Measurements from ENCODE around the gene CACHD1.

The CACHD1 gene

GRCh38 chr1:64546013-64546412 lies 76.1 kb downstream of the CACHD1 start:
- no peak for DNase-seq (ENCODE audit: low read depth, low spot score)
- no CpG with 5 or more reads among the region's 2 CpGs for WGBS (ENCODE audit: insufficient coverage, insufficient read length)

GRCh38 chr1:64549464-64550239 lies 79.7 kb downstream of the CACHD1 start:
- no peaks in the 10 kb centered on the region for H3K36me3 ChIP-seq (ENCODE audit: control insufficient read depth, insufficient read depth, low read length)
- no peaks in the 10 kb centered on the region for H3K9me3 ChIP-seq (ENCODE audit: control insufficient read depth, insufficient read depth, low read length)
- no peak for DNase-seq (ENCODE audit: low read depth, low spot score)
- H3K4me3 ChIP-seq (ENCODE audit: low read length), result no peak overlapping the region
- H3K27me3 ChIP-seq (ENCODE audit: control insufficient read depth, insufficient read depth, low read length), result no peaks in the 10 kb centered on the region
- H3K4me1 ChIP-seq (ENCODE audit: control insufficient read depth, insufficient read depth, low read length), result no peaks in the 10 kb centered on the region; the same call in 1 of the 2 replicates
- H3K27ac ChIP-seq (ENCODE audit: low read length), result no peak overlapping the region
- WGBS (ENCODE audit: insufficient coverage, insufficient read length), result no CpG with 5 or more reads among the region's 6 CpGs

More at GRCh38 chr1:64546013-64546412, 76.1 kb downstream of the CACHD1 start:
- Histone ChIP-seq H3K27me3 (ENCODE audit: control insufficient read depth, insufficient read depth, low read length) (no peaks in the 10 kb centered on the region), H3K9me3 (ENCODE audit: control insufficient read depth, insufficient read depth, low read length) (no peaks in the 10 kb centered on the region), H3K27ac (ENCODE audit: low read length) (no peak overlapping the region), H3K4me1 (ENCODE audit: control insufficient read depth, insufficient read depth, low read length) (peaks cover 3% of the 10 kb centered on the region; the same call in 1 of the 2 replicates), H3K36me3 (ENCODE audit: control insufficient read depth, insufficient read depth, low read length) (no peaks in the 10 kb centered on the region), H3K4me3 (ENCODE audit: low read length) (no peak overlapping the region)

GRCh38 chr1:64550510-64550909 lies 80.6 kb downstream of the CACHD1 start:
- Histone ChIP-seq H3K27me3 (ENCODE audit: control insufficient read depth, insufficient read depth, low read length) (no peaks in the 10 kb centered on the region), H3K36me3 (ENCODE audit: control insufficient read depth, insufficient read depth, low read length) (no peaks in the 10 kb centered on the region), H3K27ac (ENCODE audit: low read length) (no peak overlapping the region), H3K9me3 (ENCODE audit: control insufficient read depth, insufficient read depth, low read length) (no peaks in the 10 kb centered on the region), H3K4me1 (ENCODE audit: control insufficient read depth, insufficient read depth, low read length) (no peaks in the 10 kb centered on the region; the same call in 1 of the 2 replicates), H3K4me3 (ENCODE audit: low read length) (no peak overlapping the region)
- WGBS (ENCODE audit: insufficient coverage, insufficient read length), result no CpG with 5 or more reads among the region's 5 CpGs
- no peak for DNase-seq (ENCODE audit: low read depth, low spot score)

- no peaks in the 10 kb centered on the region for H3K27me3 ChIP-seq (ENCODE audit: control insufficient read depth, insufficient read depth, low read length)
- no peak overlapping the region for H3K4me3 ChIP-seq (ENCODE audit: low read length)
- H3K27ac ChIP-seq (ENCODE audit: low read length), result no peak overlapping the region
- no peaks in the 10 kb centered on the region for H3K4me1 ChIP-seq (ENCODE audit: control insufficient read depth, insufficient read depth, low read length)
- no CpG with 5 or more reads among the region's 4 CpGs for WGBS (ENCODE audit: insufficient coverage, insufficient read length)
- DNase-seq (ENCODE audit: low read depth, low spot score), result no peak
- H3K9me3 ChIP-seq (ENCODE audit: control insufficient read depth, insufficient read depth, low read length), result no peaks in the 10 kb centered on the region
- H3K36me3 ChIP-seq (ENCODE audit: control insufficient read depth, insufficient read depth, low read length), result no peaks in the 10 kb centered on the region
Measured at GRCh38 chr1:64550946-64551605, 81.1 kb downstream of the CACHD1 start.

- Histone ChIP-seq H3K9me3 (ENCODE audit: control insufficient read depth, insufficient read depth, low read length) (no peaks in the 10 kb centered on the region), H3K36me3 (ENCODE audit: control insufficient read depth, insufficient read depth, low read length) (no peaks in the 10 kb centered on the region), H3K4me3 (ENCODE audit: low read length) (no peak overlapping the region), H3K27ac (ENCODE audit: low read length) (no peak overlapping the region), H3K27me3 (ENCODE audit: control insufficient read depth, insufficient read depth, low read length) (no peaks in the 10 kb centered on the region), H3K4me1 (ENCODE audit: control insufficient read depth, insufficient read depth, low read length) (no peaks in the 10 kb centered on the region)
- WGBS (ENCODE audit: insufficient coverage, insufficient read length), result no CpG with 5 or more reads among the region's 4 CpGs
- no peak for DNase-seq (ENCODE audit: low read depth, low spot score)
Measured at GRCh38 chr1:64553285-64553684, 83.4 kb downstream of the CACHD1 start.

- Histone ChIP-seq H3K9me3 (ENCODE audit: control insufficient read depth, insufficient read depth, low read length) (no peaks in the 10 kb centered on the region), H3K4me3 (ENCODE audit: low read length) (no peak overlapping the region), H3K4me1 (ENCODE audit: control insufficient read depth, insufficient read depth, low read length) (no peaks in the 10 kb centered on the region), H3K36me3 (ENCODE audit: control insufficient read depth, insufficient read depth, low read length) (no peaks in the 10 kb centered on the region; the same call in 1 of the 2 replicates), H3K27ac (ENCODE audit: low read length) (no peak overlapping the region), H3K27me3 (ENCODE audit: control insufficient read depth, insufficient read depth, low read length) (no peaks in the 10 kb centered on the region)
- no CpG with 5 or more reads among the region's 1 CpG for WGBS (ENCODE audit: insufficient coverage, insufficient read length)
- no peak for DNase-seq (ENCODE audit: low read depth, low spot score)
Measured at GRCh38 chr1:64555947-64556346, 86.0 kb downstream of the CACHD1 start.

GRCh38 chr1:64561993-64562392 lies 92.1 kb downstream of the CACHD1 start:
- Histone ChIP-seq H3K4me1 (ENCODE audit: control insufficient read depth, insufficient read depth, low read length) (no peaks in the 10 kb centered on the region; the same call in 1 of the 2 replicates), H3K27me3 (ENCODE audit: control insufficient read depth, insufficient read depth, low read length) (no peaks in the 10 kb centered on the region), H3K36me3 (ENCODE audit: control insufficient read depth, insufficient read depth, low read length) (no peaks in the 10 kb centered on the region; the same call in 1 of the 2 replicates), H3K27ac (ENCODE audit: low read length) (no peak overlapping the region), H3K4me3 (ENCODE audit: low read length) (no peak overlapping the region), H3K9me3 (ENCODE audit: control insufficient read depth, insufficient read depth, low read length) (no peaks in the 10 kb centered on the region)
- DNase-seq (ENCODE audit: low read depth, low spot score), result no peak
- no CpG with 5 or more reads among the region's 2 CpGs for WGBS (ENCODE audit: insufficient coverage, insufficient read length)

GRCh38 chr1:64563958-64564565 lies 94.1 kb downstream of the CACHD1 start:
- no peak overlapping the region for H3K27ac ChIP-seq (ENCODE audit: low read length)
- H3K36me3 ChIP-seq (ENCODE audit: control insufficient read depth, insufficient read depth, low read length), result no peaks in the 10 kb centered on the region; the same call in 1 of the 2 replicates
- no peak overlapping the region for H3K4me3 ChIP-seq (ENCODE audit: low read length)
- no peak for DNase-seq (ENCODE audit: low read depth, low spot score)
- WGBS (ENCODE audit: insufficient coverage, insufficient read length), result no CpG with 5 or more reads among the region's 5 CpGs
- no peaks in the 10 kb centered on the region for H3K9me3 ChIP-seq (ENCODE audit: control insufficient read depth, insufficient read depth, low read length)
- no peaks in the 10 kb centered on the region; the same call in 1 of the 2 replicates for H3K4me1 ChIP-seq (ENCODE audit: control insufficient read depth, insufficient read depth, low read length)
- no peaks in the 10 kb centered on the region for H3K27me3 ChIP-seq (ENCODE audit: control insufficient read depth, insufficient read depth, low read length)

- H3K4me1 ChIP-seq (ENCODE audit: control insufficient read depth, insufficient read depth, low read length), result no peaks in the 10 kb centered on the region; the same call in 1 of the 2 replicates
- no peaks in the 10 kb centered on the region for H3K36me3 ChIP-seq (ENCODE audit: control insufficient read depth, insufficient read depth, low read length)
- no peaks in the 10 kb centered on the region for H3K27me3 ChIP-seq (ENCODE audit: control insufficient read depth, insufficient read depth, low read length)
- WGBS (ENCODE audit: insufficient coverage, insufficient read length), result no CpG with 5 or more reads among the region's 3 CpGs
- DNase-seq (ENCODE audit: low read depth, low spot score), result no peak
- H3K4me3 ChIP-seq (ENCODE audit: low read length), result no peak overlapping the region
- H3K9me3 ChIP-seq (ENCODE audit: control insufficient read depth, insufficient read depth, low read length), result no peaks in the 10 kb centered on the region
- no peak overlapping the region for H3K27ac ChIP-seq (ENCODE audit: low read length)
Measured at GRCh38 chr1:64564891-64565290, 95.0 kb downstream of the CACHD1 start.

GRCh38 chr1:64567426-64568170 lies 97.7 kb downstream of the CACHD1 start:
- no peak for DNase-seq (ENCODE audit: low read depth, low spot score)
- Histone ChIP-seq H3K27me3 (ENCODE audit: control insufficient read depth, insufficient read depth, low read length) (no peaks in the 10 kb centered on the region), H3K27ac (ENCODE audit: low read length) (no peak overlapping the region), H3K4me3 (ENCODE audit: low read length) (no peak overlapping the region), H3K36me3 (ENCODE audit: control insufficient read depth, insufficient read depth, low read length) (no peaks in the 10 kb centered on the region), H3K9me3 (ENCODE audit: control insufficient read depth, insufficient read depth, low read length) (no peaks in the 10 kb centered on the region), H3K4me1 (ENCODE audit: control insufficient read depth, insufficient read depth, low read length) (peaks cover 5% of the 10 kb centered on the region)
- no CpG with 5 or more reads among the region's 7 CpGs for WGBS (ENCODE audit: insufficient coverage, insufficient read length)
